Measurements from ENCODE around the gene MICAL2.
"Not testable (repeated sequence)": the region's sequence is repeated elsewhere in the genome, so short reads cannot be mapped to it uniquely, and the experiment has no call there.

Gene MICAL2

DNA sequence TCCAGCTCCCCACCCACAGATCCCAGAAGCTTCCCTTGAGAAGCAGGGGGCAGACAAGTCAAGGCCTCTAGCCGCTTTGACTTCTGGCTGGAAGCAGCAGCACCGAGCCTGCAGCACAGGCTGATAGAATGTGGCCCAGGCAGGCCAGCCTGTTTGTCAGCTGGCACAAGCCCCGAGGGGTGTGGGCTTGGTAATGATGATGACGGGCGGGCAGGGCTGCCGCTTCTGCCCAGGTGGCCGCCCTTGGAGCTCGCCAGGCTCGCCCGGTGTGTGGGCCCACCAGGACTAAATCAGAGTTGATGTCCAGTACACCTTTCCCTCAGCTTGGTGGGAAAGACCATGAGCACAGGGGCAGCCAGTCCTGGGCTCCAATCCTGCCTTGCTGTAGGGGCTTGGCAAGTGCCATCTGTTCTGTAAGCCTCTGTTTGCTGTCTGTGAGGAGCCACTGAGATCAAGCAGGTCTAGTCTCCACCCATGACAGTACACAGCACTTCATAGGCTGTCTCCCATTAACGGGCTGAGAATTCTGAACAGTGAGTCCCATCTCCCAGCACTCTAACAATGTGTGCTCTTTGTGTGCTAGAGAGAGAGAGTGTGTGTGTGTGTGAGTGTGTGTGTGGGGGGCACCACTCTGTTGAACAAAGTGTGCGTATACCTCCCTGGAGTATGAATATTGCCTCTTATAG is 26.8 kb downstream of the MICAL2 start:
- no peak for DNase-seq

- DNase-seq = no peak
These were observed 27.7 kb downstream of the MICAL2 start for GRCh38 chr11:12137938-12138731.

GRCh38 chr11:12139144-12139881 is 28.9 kb downstream of the MICAL2 start:
- no peak for DNase-seq

- DNase-seq = no peak
These were observed 29.9 kb downstream of the MICAL2 start for GRCh38 chr11:12140186-12140793.

DNA sequence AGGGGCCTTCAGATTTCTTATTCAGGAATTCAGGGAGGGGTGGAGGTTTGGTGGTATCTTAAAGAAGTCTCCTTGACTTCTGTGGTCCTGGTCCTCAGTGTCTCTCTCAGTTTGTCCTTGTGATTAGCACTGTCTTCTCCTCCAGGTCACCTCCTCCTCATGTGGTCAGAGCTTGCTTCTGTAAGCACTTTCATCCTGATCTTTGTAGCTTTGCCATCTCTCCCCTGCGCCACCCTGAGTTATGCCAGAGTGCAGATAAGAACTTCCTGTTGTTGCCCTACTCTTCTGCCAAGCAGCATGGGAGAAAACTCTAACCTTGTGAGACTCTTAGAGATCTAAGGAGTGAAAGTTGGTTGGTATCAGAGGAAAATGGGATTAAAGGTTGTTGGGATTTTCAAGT is 30.9 kb downstream of the MICAL2 start:
- DNase-seq = no peak

GRCh38 chr11:12142176-12142575 is 31.8 kb downstream of the MICAL2 start:
- no peak for DNase-seq

DNA sequence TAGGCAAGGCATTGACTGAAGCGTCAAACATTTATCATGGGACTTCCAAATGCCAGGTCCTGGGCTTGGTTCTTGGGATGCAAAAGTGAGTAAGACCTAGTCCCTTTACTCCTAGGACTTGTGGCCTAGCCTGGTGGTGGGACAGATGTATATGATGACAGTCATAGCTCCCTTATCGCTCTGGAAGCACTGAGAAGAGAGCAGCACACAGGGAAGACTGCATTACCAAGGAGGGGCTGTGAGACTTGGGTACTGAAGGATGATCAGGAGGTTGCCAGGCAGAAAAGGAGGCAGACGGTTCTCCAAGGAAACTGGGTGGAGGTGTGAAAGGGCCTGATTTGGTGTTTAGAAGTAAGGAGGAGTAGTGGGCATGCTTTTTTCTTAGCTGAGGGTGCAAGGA is 32.5 kb downstream of the MICAL2 start:
- DNase-seq = no peak

- DNase-seq = no peak
These were observed 33.3 kb downstream of the MICAL2 start for GRCh38 chr11:12143461-12144258.

GRCh38 chr11:12144330-12145174 is 34.2 kb downstream of the MICAL2 start:
- no peak for DNase-seq

GRCh38 chr11:12146678-12147077 is 36.3 kb downstream of the MICAL2 start:
- DNase-seq = not testable (repeated sequence)

- no peak for DNase-seq
These were observed 37.4 kb downstream of the MICAL2 start for GRCh38 chr11:12147827-12148226.

DNA sequence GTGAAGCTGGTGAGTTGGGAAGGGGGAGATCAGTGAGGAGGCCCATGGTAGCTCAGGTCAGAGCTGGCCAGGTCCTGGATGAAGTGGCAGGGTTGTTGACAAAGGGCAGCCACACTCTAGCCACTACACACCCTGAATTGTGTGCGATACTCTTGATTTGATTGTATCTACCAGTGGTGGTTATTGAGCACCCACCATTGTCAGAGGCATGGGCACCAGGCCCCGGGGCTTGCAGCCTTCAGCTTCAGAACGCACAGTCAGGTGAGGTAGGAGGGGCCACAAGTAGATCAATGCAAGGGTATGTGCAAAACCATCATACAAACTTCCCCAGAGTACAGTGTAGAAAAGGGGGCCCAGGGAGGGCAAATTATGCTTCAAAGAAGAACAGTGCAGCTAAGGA is 38.1 kb downstream of the MICAL2 start:
- no peak for DNase-seq

DNA sequence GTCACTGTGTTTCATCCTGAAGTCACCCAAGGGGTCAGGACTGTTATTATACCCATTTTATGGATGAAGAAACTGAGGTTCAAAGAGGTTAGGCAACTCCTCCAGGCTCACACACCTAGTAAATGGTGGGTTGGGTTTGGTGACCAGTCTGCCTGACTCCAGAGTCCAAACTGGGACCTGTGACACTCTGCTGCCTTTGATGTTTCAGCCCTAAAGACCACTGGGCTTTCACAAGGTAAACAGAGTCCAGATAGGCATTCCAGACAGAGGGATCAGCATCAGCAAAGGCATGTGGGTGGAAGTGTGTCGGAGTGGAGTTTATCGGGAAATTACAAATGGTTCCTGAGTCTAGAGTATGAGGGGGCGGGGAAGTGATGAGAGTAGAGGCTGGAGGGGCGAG is 38.5 kb downstream of the MICAL2 start:
- DNase-seq = no peak

DNA sequence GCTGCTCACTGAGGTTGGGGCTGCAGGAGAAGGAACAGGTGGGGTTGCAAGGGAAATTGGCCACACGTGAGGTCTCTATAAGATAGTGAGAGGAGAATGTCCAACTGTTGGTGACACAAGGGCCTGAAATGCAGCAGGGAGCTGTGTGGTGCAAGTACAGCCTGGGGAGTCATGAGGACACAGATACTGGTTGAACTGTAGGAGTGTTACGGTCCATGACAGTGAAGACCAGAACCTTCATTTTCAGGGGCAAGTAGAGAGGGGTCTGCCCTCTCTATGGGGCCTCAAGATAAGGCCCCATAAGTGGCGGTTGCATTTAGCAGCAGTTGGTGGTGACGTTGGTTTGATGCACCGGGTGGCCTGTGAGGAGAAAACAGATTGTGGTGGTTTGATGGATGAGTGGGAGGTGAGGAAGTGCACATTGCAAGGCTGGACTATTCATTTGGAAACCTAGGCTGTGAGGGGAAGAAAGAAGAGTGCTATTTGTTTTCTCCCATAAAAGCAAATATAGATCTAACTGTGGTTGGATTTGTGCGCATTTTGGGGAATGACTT is 39.4 kb downstream of the MICAL2 start:
- DNase-seq = no peak

- DNase-seq = no peak
These were observed 40.5 kb downstream of the MICAL2 start for GRCh38 chr11:12150831-12151382.

- no peak for DNase-seq
These were observed 41.9 kb downstream of the MICAL2 start for GRCh38 chr11:12152321-12152720.

DNA sequence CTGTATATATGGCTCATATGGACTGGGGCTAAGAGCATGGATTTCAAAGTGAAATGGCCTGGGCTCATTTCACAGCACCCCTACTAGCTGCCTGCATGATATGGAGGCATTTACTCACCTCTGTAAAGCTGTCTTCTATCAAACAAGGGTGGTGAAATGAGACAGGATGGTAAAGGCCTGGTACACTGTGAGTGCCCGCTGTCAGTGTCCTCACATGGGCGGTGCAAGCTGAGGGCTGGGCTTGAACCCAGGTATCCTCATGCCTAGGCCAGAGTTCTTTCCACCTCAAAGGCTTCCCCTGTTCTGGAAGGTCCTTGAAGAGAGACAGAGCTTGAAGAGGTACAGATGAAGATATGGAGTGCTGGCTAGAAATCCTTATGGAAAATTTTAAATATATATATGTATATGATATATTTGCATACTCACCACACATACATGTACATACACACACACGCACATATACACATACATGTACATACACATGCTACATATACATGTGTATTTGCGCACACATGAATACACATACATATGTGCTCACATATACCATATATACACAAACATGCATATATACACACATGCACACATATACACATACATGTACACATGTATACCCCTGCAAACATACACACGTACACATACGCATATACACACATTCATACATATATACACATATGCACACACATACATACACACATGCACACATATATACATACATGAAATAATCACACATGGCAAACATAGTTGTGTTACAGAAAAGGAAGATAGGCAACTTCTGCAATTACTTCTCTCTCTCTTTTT is 44.7 kb downstream of the MICAL2 start:
- DNase-seq = no peak

DNA sequence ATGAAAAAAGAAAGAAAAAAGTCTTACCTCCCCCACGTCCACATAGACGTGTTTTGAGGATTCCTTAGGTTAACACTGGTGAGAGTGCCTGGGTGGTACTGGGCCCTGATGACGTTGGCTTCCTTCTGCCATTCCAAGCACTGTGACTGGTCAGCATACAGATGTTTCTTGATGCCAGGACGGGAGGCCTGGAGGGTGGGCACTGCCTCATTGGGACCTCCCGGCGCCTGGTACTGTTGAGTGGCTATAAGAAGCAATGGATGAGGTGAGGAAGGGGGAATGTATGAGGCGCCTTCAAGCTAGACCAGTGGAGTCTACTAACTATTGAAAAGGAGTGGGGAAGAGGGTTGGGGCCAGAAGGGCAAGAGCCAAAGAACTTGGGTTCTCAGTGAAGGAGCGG is 45.3 kb downstream of the MICAL2 start:
- no peak for DNase-seq

DNA sequence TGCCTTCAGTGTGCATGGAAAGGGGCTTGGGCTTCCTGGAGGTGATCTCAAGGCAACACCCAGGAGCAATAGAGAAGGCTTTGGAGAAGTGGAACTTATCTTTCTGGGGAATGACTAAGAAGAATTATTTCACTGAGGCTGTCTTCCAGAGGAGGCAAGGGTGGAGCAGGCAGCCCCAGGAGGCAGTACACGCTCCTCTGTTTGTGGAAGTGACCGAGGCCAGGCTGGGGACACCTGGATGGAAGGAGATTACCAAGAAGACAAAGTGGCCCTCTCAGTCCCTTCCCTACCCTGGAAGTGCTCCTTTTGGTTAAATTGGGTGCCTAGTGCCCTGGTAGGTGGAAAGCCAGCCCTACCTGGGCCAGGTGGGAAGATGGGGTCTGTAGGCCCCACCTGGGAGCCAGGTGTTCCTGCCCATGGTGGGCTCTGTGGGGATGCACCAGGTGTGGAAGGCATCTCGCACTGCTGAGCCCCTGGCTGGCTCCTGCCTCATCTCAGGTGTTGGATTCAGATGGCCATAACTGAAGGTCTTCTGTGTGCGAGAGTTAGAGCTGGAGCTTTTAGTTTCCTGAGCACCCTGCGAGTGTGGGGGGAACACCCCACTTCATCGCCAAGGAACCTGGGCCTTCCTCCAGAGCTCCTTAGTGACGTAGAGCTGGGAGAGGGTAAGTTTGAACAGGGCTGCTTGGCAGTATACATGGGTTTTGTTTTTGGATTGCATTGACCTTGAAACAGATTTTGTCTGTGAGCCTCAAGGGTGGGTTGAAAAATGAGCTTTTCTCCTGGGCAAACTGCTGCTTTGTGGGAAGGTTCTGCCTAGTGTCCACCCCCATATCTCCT is 46.1 kb downstream of the MICAL2 start:
- no peak for DNase-seq
